NB4 (cell line): ENCODE data around the gene ULK3.
A peak's percentile ranks its signal among the peaks of the same experiment; 100 is the strongest.

Source experiments
- DNase-seq: peaks from one replicate; pipeline ENCODE4 v3.0.0; 2010; ENCODE audit warnings: low read depth
- H3K4me3 ChIP-seq: one replicate; pipeline ENCODE4 v1.5.1; 2011; ENCODE audit warnings: mild to moderate bottlenecking, low read depth, low read length, moderate library complexity
- CTCF ChIP-seq: IDR thresholded peaks from one replicate; pipeline ENCODE4 v1.5.1; 2012; ENCODE audit warnings: low read depth, low read length
- MAX ChIP-seq: IDR thresholded peaks from 2 replicates; pipeline ENCODE4 v1.6.1; 2011; ENCODE audit warnings: low read depth, low read length
- MYC ChIP-seq: IDR thresholded peaks from 2 replicates; pipeline ENCODE4 v1.6.1; 2011; ENCODE audit warnings: low read depth, low read length
- POLR2A ChIP-seq: IDR thresholded peaks from 2 replicates; pipeline ENCODE4 v1.6.1; 2011; ENCODE audit warnings: mild to moderate bottlenecking; ENCODE audit not compliant: insufficient read length; ENCODE audit errors: extremely low read depth

Gene ULK3

GRCh38 chr15:74826364-74826819 lies 16.6 kb downstream of the ULK3 start, which contains the start of gene CPLX3:
CPLX3 (plus strand) TSS chr15:74826627; CDS start chr15:74826704, 77 bp downstream.
- DNase-seq: peak; percentile 49
- TF ChIP-seq POLR2A: no peak
- 0 out of 2 replicates have a peak, but pooled peaks have one; percentile 12 for TF ChIP-seq MAX
- no peak within 1 kb of the TSS for H3K4me3 ChIP-seq

GRCh38 chr15:74825866-74826265 lies 17.1 kb downstream of the ULK3 start:
- DNase-seq: no peak
- TF ChIP-seq CTCF (no peak), POLR2A (no peak), MAX (no peak), MYC (no peak)
- no peak overlapping the region for H3K4me3 ChIP-seq

- no peak for TF ChIP-seq POLR2A
- TF ChIP-seq MYC: no peak
- TF ChIP-seq CTCF: no peak
- TF ChIP-seq MAX: no peak
- DNase-seq: no peak
- H3K4me3 ChIP-seq: no peak overlapping the region
Observed at GRCh38 chr15:74824976-74825375, 18.0 kb downstream of the ULK3 start.

- no peak overlapping the region for H3K4me3 ChIP-seq
- TF ChIP-seq MAX (no peak), CTCF (no peak), POLR2A (no peak), MYC (no peak)
- DNase-seq: no peak
Observed at GRCh38 chr15:74823324-74823723, 19.6 kb downstream of the ULK3 start.

- DNase-seq: no peak
- no peak for TF ChIP-seq CTCF
- TF ChIP-seq MYC: no peak
- TF ChIP-seq POLR2A: no peak
- no peak for TF ChIP-seq MAX
- no peak overlapping the region for H3K4me3 ChIP-seq
Observed at GRCh38 chr15:74822233-74822632, 20.7 kb downstream of the ULK3 start.

GRCh38 chr15:74821790-74822158 lies 21.2 kb downstream of the ULK3 start:
- no peak overlapping the region for H3K4me3 ChIP-seq

More at GRCh38 chr15:74821790-74822158, 21.2 kb downstream of the ULK3 start:
- DNase-seq: no peak
- TF ChIP-seq MAX (no peak), CTCF (no peak), POLR2A (no peak), MYC (no peak)
